ENCODE data around the gene ZNF215. TPM values are rescaled to one million over a fixed set of nuclear protein-coding genes. Genes with fewer than 3 reads are reported as not detected.

ZNF215 gene
- total and polyA plus RNA-seq, 2 donors (not counting 3 experiments of a cell fraction or from before 2014, with no cell fraction given), result 1.2 to 2.9 TPM

- BruUV-seq (replicated peaks), result no TSS peak
- ChIA-PET CTCF (interaction anchor here (1.4 to 1.8 kb wide), 2 partner anchors 27 to 380 kb away, joined by 4 to 6 read pairs; partner anchors contain the start of gene ZNF215), POLR2A (no interaction called here)
- Histone ChIP-seq H3K79me2 (ENCODE audit: control insufficient read depth, insufficient read depth, low read length) (no peaks in the 10 kb centered on the region), H3K9ac (replicated peaks; ENCODE audit: extremely low read depth, insufficient read depth, low read length) (no peak overlapping the region), H3K4me2 (ENCODE audit: insufficient read depth, low read length) (no peak overlapping the region), H3K36me3 (ENCODE audit: control insufficient read depth in 2 of 2, extremely low read depth in 1 of 2, insufficient read depth in 2 of 2, low read length in 2 of 2) (no peaks in the 10 kb centered on the region), H3K9me3 (replicated peaks; ENCODE audit: control insufficient read depth, insufficient read depth, low read length) (no peaks in the 10 kb centered on the region), H3K9me1 (replicated peaks; ENCODE audit: control insufficient read depth, extremely low read depth, insufficient read depth, low read length) (no peaks in the 10 kb centered on the region), H2AFZ (ENCODE audit: low read depth, low read length) (no peak overlapping the region), H3K27me3 (ENCODE audit: control insufficient read depth in 2 of 2, insufficient read depth in 2 of 2, low read length in 2 of 2) (no peaks in the 10 kb centered on the region), H4K20me1 (replicated peaks; ENCODE audit: control insufficient read depth, extremely low read depth, insufficient read depth, low read length) (no peaks in the 10 kb centered on the region), H3K27ac (ENCODE audit: insufficient read depth, low read depth, low read length) (no peak overlapping the region), H3K4me1 (ENCODE audit: control insufficient read depth, extremely low read depth, insufficient read depth, low read length) (no peaks in the 10 kb centered on the region), H3K4me3 (replicated peaks in 1 of 3; ENCODE audit: insufficient read depth in 1 of 3, low read depth in 1 of 3, low read length in 3 of 3) (no peak overlapping the region)
- dilution Hi-C loops (cut with MboI; ENCODE audit: extremely low pct_ligation_motif_present, low sequenced_read_pairs) (no loop called here), intact Hi-C loops (cut with micrococcal nuclease) (no loop called here)
- no peak for DNase-seq (ENCODE audit: low read depth, low spot score)
- FAIRE-seq, result no peak
- TF ChIP-seq POLR2AphosphoS5 (IDR thresholded peaks at IDR 0.05; ENCODE audit: insufficient read depth, low read depth, low read length), result no peak
- no peak for TF ChIP-seq GATA2 (IDR thresholded peaks at IDR 0.05; ENCODE audit: insufficient read depth, insufficient read length, low read depth, low read length)
- no peak for TF ChIP-seq MAX (IDR thresholded peaks at IDR 0.05; ENCODE audit: insufficient read depth, insufficient read length)
- TF ChIP-seq EZH2 (IDR thresholded peaks at IDR 0.05; ENCODE audit: borderline replicate concordance, low read depth, low read length, severe bottlenecking), result no peak
- no peak for TF ChIP-seq CTCF (IDR thresholded peaks at IDR 0.05; ENCODE audit: extremely low read depth in 1 of 2, insufficient read depth in 1 of 2, low read depth in 1 of 2, low read length in 2 of 2)
- TF ChIP-seq POLR2A (IDR thresholded peaks at IDR 0.05; ENCODE audit: low read depth, low read length), result no peak
- no peak for TF ChIP-seq MYC (IDR thresholded peaks at IDR 0.05; ENCODE audit: low read depth, low read length)
- TF ChIP-seq JUN (IDR thresholded peaks at IDR 0.05; ENCODE audit: borderline replicate concordance, insufficient read depth, insufficient read length, low read depth), result no peak
- TF ChIP-seq FOS (IDR thresholded peaks at IDR 0.05; ENCODE audit: borderline replicate concordance, insufficient read depth, low read length), result no peak
Observed at GRCh38 chr11:6898911-6899310, 27.3 kb upstream of the ZNF215 start.
